ENCODE data around the gene ANAPC13. TPM values are rescaled to one million over a fixed set of nuclear protein-coding genes. Genes with fewer than 3 reads are reported as not detected.
A peak's percentile ranks its signal among the peaks of the same experiment; 100 is the strongest.

The ANAPC13 gene
- total RNA-seq, 1 donor from 2014 or later = 71.8 TPM

GRCh38 chr3:134485075-134485717 lies 589 bp downstream of the ANAPC13 start:
- Mint-ChIP-seq H3K4me3 (peak overlapping the region; percentile 96), H3K27ac (ENCODE audit: unreplicated experiment) (peak overlapping the region; percentile 97), H3K9me3 (no peaks in the 10 kb centered on the region), H3K36me3 (ENCODE audit: low read depth) (peaks cover 6% of the 10 kb centered on the region), H3K4me1 (peaks cover 28% of the 10 kb centered on the region), H3K27me3 (ENCODE audit: low read depth) (no peaks in the 10 kb centered on the region)
- TF ChIP-seq CTCF (conservative IDR thresholded peaks at IDR 0.05) = no peak
- no peak for DNase-seq (ENCODE audit: low read depth, low spot score)

DNA sequence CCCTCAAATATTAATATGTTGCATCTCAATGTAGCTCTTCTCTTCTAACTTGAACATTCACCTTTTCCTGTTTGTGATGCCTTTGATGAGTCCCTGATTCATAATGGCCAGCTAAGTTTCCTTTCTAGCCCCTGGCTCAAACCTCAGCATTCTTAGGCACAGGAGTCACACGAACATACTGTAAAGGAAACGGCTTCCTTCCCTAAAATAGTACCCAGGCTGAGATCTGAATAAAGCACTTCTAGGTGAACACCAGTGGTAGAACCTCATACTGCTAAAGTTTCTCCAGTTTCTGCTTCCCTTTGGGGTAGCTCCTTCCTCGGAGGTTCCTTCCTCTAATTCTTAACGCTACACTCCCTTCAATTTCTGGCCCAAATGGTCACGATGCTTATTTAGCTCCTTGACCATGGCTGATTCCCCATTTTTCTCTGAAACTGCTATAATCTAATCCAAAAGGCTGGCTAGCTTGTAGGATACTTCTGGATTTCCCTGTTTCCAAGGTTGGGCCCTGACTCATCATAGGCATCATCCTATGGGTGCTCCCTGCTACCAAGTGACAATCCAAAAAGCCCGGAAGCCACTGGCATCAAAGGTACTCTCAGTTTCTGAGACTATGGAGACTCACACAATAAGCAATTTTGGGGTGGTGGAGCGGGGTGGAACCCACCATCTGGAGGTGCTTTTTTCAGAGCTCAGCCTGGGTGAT lies 2.4 kb downstream of the ANAPC13 start:
- Mint-ChIP-seq H3K4me3 (peak overlapping the region; percentile 96), H3K36me3 (ENCODE audit: low read depth) (peaks cover 9% of the 10 kb centered on the region), H3K27me3 (ENCODE audit: low read depth) (no peaks in the 10 kb centered on the region), H3K27ac (ENCODE audit: unreplicated experiment) (no peak overlapping the region), H3K4me1 (peaks cover 28% of the 10 kb centered on the region), H3K9me3 (no peaks in the 10 kb centered on the region)
- TF ChIP-seq CTCF (conservative IDR thresholded peaks at IDR 0.05) = no peak
- no peak for DNase-seq (ENCODE audit: low read depth, low spot score)

- Mint-ChIP-seq H3K4me3 (peak overlapping the region; percentile 64), H3K9me3 (no peaks in the 10 kb centered on the region), H3K27ac (ENCODE audit: unreplicated experiment) (peak overlapping the region; percentile 69), H3K4me1 (peaks cover 25% of the 10 kb centered on the region), H3K27me3 (ENCODE audit: low read depth) (no peaks in the 10 kb centered on the region), H3K36me3 (ENCODE audit: low read depth) (peaks cover 9% of the 10 kb centered on the region)
- no peak for TF ChIP-seq CTCF (conservative IDR thresholded peaks at IDR 0.05)
- no peak for DNase-seq (ENCODE audit: low read depth, low spot score)
Measured at GRCh38 chr3:134482622-134483021, 3.2 kb downstream of the ANAPC13 start.

DNA sequence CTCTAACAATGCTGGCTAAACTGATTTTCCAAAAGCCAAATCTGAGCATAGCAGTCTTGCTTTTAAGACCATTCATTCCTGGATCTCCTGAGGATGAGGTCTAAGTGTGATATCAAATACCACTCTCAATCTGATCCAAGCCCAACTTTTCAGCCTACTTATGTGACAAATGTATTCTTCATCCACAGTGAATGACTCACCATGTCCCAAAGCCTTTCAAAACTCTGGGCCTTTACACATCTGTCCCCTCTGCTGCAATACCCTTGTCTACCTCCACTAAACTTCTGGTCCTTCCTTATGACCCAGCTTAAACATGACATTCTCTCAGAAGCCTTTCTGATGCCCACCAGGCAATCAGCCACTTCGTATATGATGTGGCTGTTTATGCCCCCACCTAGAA lies 4.6 kb downstream of the ANAPC13 start:
- Mint-ChIP-seq H3K9me3 (no peaks in the 10 kb centered on the region), H3K4me1 (peaks cover 12% of the 10 kb centered on the region), H3K27ac (ENCODE audit: unreplicated experiment) (no peak overlapping the region), H3K4me3 (no peak overlapping the region), H3K36me3 (ENCODE audit: low read depth) (peaks cover 9% of the 10 kb centered on the region), H3K27me3 (ENCODE audit: low read depth) (no peaks in the 10 kb centered on the region)
- no peak for TF ChIP-seq CTCF (conservative IDR thresholded peaks at IDR 0.05)
- no peak for DNase-seq (ENCODE audit: low read depth, low spot score)

GRCh38 chr3:134480546-134480945 lies 5.2 kb downstream of the ANAPC13 start:
- peaks cover 9% of the 10 kb centered on the region for H3K36me3 Mint-ChIP-seq (ENCODE audit: low read depth)
- H3K27ac Mint-ChIP-seq (ENCODE audit: unreplicated experiment) = no peak overlapping the region
- no peak for TF ChIP-seq CTCF (conservative IDR thresholded peaks at IDR 0.05)
- peaks cover 12% of the 10 kb centered on the region for H3K4me1 Mint-ChIP-seq
- no peak overlapping the region for H3K4me3 Mint-ChIP-seq
- no peaks in the 10 kb centered on the region for H3K9me3 Mint-ChIP-seq
- DNase-seq (ENCODE audit: low read depth, low spot score) = no peak
- H3K27me3 Mint-ChIP-seq (ENCODE audit: low read depth) = no peaks in the 10 kb centered on the region
